GM18505 (cell line): Measurements from ENCODE around the gene CRLF1.

ENCODE experiments used
- ATAC-seq: cut with Tn5 transposase; IDR thresholded peaks from one replicate; pipeline ENCODE4 v1.9.1; 2021; ENCODE audit not compliant: unreplicated experiment
- POLR2A ChIP-seq: IDR thresholded peaks from 4 replicates; pipeline ENCODE4 v1.6.1; 2011; ENCODE audit warnings: borderline replicate concordance; ENCODE audit not compliant: insufficient read depth, insufficient read length; ENCODE audit errors: extremely low read depth

The CRLF1 gene

GRCh38 chr19:18646535-18647370 is 40.2 kb upstream of the CRLF1 start:
- no peak for TF ChIP-seq POLR2A
- no peak for ATAC-seq

DNA sequence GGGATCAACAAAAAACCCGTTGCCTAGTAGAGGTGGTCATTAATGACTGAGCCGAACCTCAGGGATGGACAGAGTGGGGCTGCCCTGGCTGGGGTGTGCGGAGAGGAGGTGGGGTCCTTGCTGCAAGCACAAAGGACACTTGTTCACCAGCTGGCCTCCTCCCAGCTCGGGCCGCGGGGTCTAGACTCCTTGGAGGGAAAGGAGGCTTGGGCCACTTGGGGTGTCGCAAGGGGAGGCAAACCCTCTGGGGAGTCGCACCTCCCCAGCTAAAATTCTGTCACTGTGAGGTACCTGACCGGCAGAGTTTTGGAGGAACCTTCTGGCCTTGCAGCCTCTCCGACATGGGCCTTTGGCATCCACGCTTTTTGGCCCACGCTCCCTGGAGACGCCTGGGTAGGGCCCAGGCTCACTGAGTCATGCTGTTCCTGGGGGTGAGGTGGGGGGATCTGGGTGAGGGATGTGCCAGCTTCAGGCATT is 38.5 kb upstream of the CRLF1 start:
- no peak for TF ChIP-seq POLR2A
- ATAC-seq: no peak

- no peak for ATAC-seq
- TF ChIP-seq POLR2A: no peak
These were observed 37.8 kb upstream of the CRLF1 start for GRCh38 chr19:18644196-18645034.

DNA sequence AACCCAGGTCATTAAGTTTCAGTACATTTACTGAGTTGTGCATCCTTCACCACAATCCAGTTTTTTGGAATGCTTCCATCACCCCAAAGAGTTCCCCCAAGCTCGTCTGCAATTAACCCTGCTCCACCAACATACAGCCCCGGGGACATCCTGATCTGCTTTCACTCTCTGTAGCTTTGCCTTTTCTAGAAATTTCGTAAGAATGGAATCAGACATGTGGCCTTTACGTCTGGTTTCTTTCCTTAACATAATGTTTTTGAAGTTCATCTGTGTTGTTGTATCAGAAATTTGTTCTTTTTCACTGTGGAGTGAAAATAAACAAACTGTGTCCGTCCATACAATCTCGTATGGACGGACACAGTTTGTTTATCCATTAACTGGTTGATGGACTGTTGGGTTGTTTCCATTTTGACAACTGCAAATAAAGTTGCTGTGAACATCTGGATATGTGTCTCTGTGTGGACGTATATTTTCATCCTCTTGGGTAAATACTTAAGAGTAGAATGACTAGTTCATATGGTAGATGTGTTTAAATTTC is 33.2 kb upstream of the CRLF1 start:
- ATAC-seq: no peak
- no peak for TF ChIP-seq POLR2A

- no peak for TF ChIP-seq POLR2A
- ATAC-seq: no peak
These were observed 31.4 kb upstream of the CRLF1 start for GRCh38 chr19:18637673-18638630.

GRCh38 chr19:18636969-18637629 is 30.5 kb upstream of the CRLF1 start, which contains the start of gene KLHL26:
Gene KLHL26, plus strand, starts transcription at chr19:18637028. Its CDS starts 27 bp downstream, at chr19:18637055.
- no peak for ATAC-seq
- peak; percentile 75 for TF ChIP-seq POLR2A

GRCh38 chr19:18636183-18636968 is 29.8 kb upstream of the CRLF1 start:
- ATAC-seq: peak; percentile 83
- TF ChIP-seq POLR2A: no peak

- TF ChIP-seq POLR2A: no peak
- no peak for ATAC-seq
These were observed 29.2 kb upstream of the CRLF1 start for GRCh38 chr19:18635831-18636182.

DNA sequence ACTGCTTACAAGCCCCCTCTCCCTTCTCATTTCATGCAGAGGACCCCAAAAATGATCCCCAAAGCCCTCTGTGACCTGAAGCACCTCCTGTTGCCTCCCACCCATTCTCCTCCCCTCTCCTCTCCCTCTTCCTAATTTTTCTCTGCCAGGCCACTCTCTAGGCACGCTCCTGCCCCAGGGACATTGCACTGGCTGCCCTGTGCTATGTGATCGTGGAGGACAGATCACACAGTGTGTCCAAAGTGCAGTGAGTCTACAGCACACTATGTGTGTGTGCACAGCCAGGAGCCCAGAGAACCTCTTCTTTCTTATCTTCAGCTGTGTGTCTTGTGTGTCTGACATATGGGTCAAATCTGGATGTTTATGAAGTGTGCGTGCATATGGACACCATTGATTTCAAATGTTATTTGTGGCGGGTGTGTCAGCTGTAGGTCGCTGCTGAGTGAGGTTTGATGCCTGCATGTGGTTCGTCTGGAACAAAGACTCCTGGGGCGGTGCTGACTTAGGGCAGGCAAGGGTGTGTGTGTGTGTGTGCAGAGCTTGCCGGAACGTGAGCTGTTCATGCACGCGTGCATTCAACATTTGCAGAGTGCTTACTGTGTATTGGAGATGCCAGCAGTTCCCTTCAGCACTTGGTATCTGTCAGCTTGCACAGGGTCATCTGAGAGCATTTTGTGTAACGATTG is 28.2 kb upstream of the CRLF1 start:
- no peak for ATAC-seq
- no peak for TF ChIP-seq POLR2A

- ATAC-seq: no peak
These were observed 26.7 kb upstream of the CRLF1 start for GRCh38 chr19:18633321-18633720.

DNA sequence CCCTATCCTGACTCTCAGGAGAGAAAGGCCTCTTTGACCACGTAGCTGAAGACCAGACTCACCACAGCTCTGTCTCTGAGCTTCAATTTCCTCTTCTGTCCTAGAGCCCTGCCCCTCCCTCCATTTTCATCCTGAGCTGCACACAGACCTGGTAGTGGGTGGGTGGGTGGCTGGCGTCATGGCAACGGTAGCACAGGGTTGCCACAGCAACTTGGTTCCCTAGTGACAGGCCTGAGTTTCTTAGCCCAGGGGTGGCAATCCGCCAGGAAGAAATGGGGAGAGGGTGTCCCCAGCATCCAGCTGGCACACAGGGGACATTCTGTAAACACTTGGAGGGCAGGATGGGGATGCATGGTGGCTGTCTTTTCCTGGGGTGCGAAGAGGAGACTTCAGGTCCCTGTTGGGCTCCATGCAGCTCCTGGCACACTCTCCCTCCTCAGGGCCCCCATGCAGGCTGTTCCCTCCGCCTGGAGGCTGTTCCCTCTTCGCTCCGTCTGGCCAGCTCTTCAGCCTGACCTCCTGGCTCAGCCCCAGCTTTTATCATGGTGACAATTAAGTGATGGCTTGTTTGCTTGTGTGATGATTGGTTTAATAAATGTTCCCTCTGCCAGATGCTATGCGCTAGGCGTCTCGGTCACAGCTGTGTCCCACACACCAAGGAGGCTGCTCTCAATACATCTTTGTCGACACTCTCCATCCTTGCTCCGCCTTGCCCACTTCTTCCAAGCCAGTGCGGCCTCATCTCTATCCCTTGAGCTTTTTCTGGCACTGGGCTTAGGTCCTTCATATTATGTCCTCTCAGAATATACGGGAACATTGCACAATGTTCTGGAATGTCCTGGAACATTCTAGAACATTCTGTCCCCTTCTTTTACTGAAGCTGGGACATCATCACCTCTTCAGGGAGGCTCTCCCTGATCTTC is 22.8 kb upstream of the CRLF1 start:
- no peak for TF ChIP-seq POLR2A
- no peak for ATAC-seq

More at GRCh38 chr19:18633321-18633720, 26.7 kb upstream of the CRLF1 start:
- no peak for TF ChIP-seq POLR2A
